GM19351 (cell line): ENCODE data around the gene DNTTIP2.
"Not testable (repeated sequence)": the region's sequence is repeated elsewhere in the genome, so short reads cannot be mapped to it uniquely, and the experiment has no call there.

Source experiments
- ATAC-seq: cut with Tn5 transposase; IDR thresholded peaks from one replicate; pipeline ENCODE4 v1.9.1; 2021; ENCODE audit warnings: mild to moderate bottlenecking, moderate library complexity; ENCODE audit not compliant: unreplicated experiment

Gene DNTTIP2

GRCh38 chr1:93876244-93876643 is 2.8 kb downstream of the DNTTIP2 start:
- ATAC-seq = no peak

GRCh38 chr1:93874025-93874651 is 4.9 kb downstream of the DNTTIP2 start:
- ATAC-seq = no peak

GRCh38 chr1:93871366-93871765 is 7.6 kb downstream of the DNTTIP2 start:
- ATAC-seq = no peak

GRCh38 chr1:93869653-93870052 is 9.4 kb downstream of the DNTTIP2 start:
- ATAC-seq = no peak

- ATAC-seq = not testable (repeated sequence)
Observed at GRCh38 chr1:93868492-93868891, 10.5 kb downstream of the DNTTIP2 start.

- no peak for ATAC-seq
Observed at GRCh38 chr1:93865253-93865652, 13.8 kb downstream of the DNTTIP2 start.

- no peak for ATAC-seq
Observed at GRCh38 chr1:93864175-93864574, 14.8 kb downstream of the DNTTIP2 start.

GRCh38 chr1:93857653-93858052 is 21.4 kb downstream of the DNTTIP2 start:
- not testable (repeated sequence) for ATAC-seq

- ATAC-seq = not testable (repeated sequence)
Observed at GRCh38 chr1:93855983-93856382, 23.0 kb downstream of the DNTTIP2 start.

- ATAC-seq = no peak
Observed at GRCh38 chr1:93853940-93854339, 25.1 kb downstream of the DNTTIP2 start.

GRCh38 chr1:93851878-93852277 is 27.1 kb downstream of the DNTTIP2 start:
- ATAC-seq = no peak

- no peak for ATAC-seq
Observed at GRCh38 chr1:93851327-93851712, 27.7 kb downstream of the DNTTIP2 start.

- not testable (repeated sequence) for ATAC-seq
Observed at GRCh38 chr1:93850687-93851326, 28.2 kb downstream of the DNTTIP2 start.

GRCh38 chr1:93848350-93848883 is 30.6 kb downstream of the DNTTIP2 start:
- no peak for ATAC-seq

- peak; percentile 20 for ATAC-seq
Observed at GRCh38 chr1:93847811-93848288, 31.2 kb downstream of the DNTTIP2 start.

- ATAC-seq = peak; percentile 56
Observed at GRCh38 chr1:93846992-93847810, 31.8 kb downstream of the DNTTIP2 start.

- ATAC-seq = peak; percentile 55
Observed at GRCh38 chr1:93846206-93846991, 32.6 kb downstream of the DNTTIP2 start.

- peak; percentile 13 for ATAC-seq
Observed at GRCh38 chr1:93845538-93846205, 33.3 kb downstream of the DNTTIP2 start.

- ATAC-seq = no peak
Observed at GRCh38 chr1:93844262-93845045, 34.6 kb downstream of the DNTTIP2 start.
